Stimulated activated CD4-positive, alpha-beta T cell treated with anti-CD3 and anti-CD28 coated beads, Interleukin-2, amount 100 ng/mL, for 4 hours (primary cell): Measurements from ENCODE around the gene STX1B.

Source experiments
- DNase-seq: peaks from one replicate; pipeline ENCODE4 v3.0.0-alpha.2; 2020; ENCODE audit warnings: low read depth

Gene STX1B

GRCh38 chr16:30996324-30996984 is 14.0 kb downstream of the STX1B start:
- DNase-seq = no peak

- DNase-seq = no peak
These were observed 14.5 kb downstream of the STX1B start for GRCh38 chr16:30995927-30996323.

GRCh38 chr16:30992931-30993816 is 17.3 kb downstream of the STX1B start:
- DNase-seq = no peak

- no peak for DNase-seq
These were observed 18.1 kb downstream of the STX1B start for GRCh38 chr16:30992276-30992780.

- no peak for DNase-seq
These were observed 19.4 kb downstream of the STX1B start for GRCh38 chr16:30991052-30991451.

- no peak for DNase-seq
These were observed 20.3 kb downstream of the STX1B start for GRCh38 chr16:30990105-30990504.

GRCh38 chr16:30989469-30990047 is 20.9 kb downstream of the STX1B start:
- DNase-seq = no peak

- DNase-seq = no peak
These were observed 22.8 kb downstream of the STX1B start for GRCh38 chr16:30987581-30988190.

- DNase-seq = no peak
These were observed 24.1 kb downstream of the STX1B start for GRCh38 chr16:30986129-30986991.

- no peak for DNase-seq
These were observed 24.9 kb downstream of the STX1B start for GRCh38 chr16:30985401-30986128.

- peak; percentile 67 for DNase-seq
These were observed 25.6 kb downstream of the STX1B start, which contains the start of gene HSD3B7 for GRCh38 chr16:30984669-30985400. TSS of gene HSD3B7 (plus strand) at chr16:30985207. CDS start at chr16:30985659, 452 bp downstream.

GRCh38 chr16:30983898-30984610 is 26.4 kb downstream of the STX1B start:
- DNase-seq = no peak

- DNase-seq = no peak
These were observed 27.0 kb downstream of the STX1B start for GRCh38 chr16:30983289-30983889.

- DNase-seq = no peak
These were observed 27.7 kb downstream of the STX1B start for GRCh38 chr16:30982548-30983288.

GRCh38 chr16:30980959-30981358 is 29.5 kb downstream of the STX1B start:
- DNase-seq = no peak

GRCh38 chr16:30980434-30980833 is 30.0 kb downstream of the STX1B start:
- no peak for DNase-seq

GRCh38 chr16:30980023-30980371 is 30.4 kb downstream of the STX1B start:
- no peak for DNase-seq
